ENCODE data around the gene CCDC152.
"Not testable (repeated sequence)": the region's sequence is repeated elsewhere in the genome, so short reads cannot be mapped to it uniquely, and the experiment has no call there.

The CCDC152 gene

GRCh38 chr5:42811591-42812446 is 55.2 kb downstream of the CCDC152 start, which contains the start of gene SELENOP:
TSS of gene SELENOP (minus strand) at chr5:42811892. CDS start at chr5:42808353, 3,539 bp downstream.
- in situ Hi-C loops (cut with MboI; ENCODE audit: low sequenced_read_pairs): no loop called here

DNA sequence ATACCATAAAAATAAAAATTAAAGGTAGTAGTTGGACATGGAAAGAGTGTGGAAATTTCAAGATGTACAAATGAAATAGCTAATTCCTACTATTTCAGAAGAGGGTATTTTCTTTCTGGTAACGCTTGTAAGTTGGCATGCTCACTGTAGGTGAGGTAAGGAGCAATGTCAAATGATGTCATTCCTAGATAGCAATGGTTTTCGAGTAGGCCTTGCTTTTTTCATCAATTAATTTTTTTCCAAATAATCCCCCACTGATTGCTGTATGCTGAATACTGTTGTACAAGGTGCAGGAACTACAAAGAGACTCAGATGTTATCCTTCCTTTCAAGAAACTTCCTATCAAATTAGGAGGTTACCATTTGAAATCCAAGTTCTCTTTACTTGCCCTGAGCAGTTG is 56.0 kb downstream of the CCDC152 start:
- in situ Hi-C loops (cut with MboI; ENCODE audit: low sequenced_read_pairs): no loop called here

DNA sequence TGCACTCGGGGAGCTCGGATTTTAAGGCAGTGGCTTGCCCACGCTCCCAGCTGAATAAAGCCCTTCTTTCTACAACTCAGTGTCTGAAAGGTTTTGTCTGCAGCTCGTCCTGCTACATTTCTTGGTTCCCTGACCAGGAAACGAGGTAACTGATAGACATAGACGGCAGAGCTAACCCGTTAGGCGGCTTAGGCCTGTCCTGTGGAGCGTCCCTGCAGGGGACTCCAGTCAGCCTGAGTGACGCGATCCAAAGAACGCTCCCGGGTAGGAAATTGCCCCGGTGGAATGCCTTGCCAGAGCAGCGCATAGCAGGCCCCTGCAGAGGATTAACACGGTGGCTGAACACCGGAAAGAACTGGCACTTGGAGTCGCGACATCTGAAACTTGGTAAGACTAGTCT is 56.9 kb downstream of the CCDC152 start:
- in situ Hi-C loops (cut with MboI; ENCODE audit: low sequenced_read_pairs): no loop called here

DNA sequence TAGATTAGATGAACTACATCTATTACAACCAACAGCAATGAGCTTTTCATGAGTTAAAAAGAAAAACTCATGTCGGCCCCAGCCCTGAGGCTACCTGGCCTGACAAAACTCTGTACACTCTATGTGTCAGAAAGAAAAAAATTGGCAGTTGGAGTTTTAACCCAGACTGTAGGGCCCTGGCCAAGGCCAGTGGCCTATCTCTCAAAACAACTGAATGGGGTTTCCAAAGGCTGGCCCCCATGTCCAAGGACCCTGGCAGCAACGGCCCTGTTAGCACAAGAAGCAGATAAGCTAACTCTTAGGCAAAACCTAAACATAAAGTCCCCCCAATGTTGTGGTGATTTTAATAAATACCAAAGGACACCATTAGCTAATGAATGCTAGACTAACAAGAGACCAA is 59.9 kb downstream of the CCDC152 start:
- in situ Hi-C loops (cut with MboI; ENCODE audit: low sequenced_read_pairs): not testable (repeated sequence)

DNA sequence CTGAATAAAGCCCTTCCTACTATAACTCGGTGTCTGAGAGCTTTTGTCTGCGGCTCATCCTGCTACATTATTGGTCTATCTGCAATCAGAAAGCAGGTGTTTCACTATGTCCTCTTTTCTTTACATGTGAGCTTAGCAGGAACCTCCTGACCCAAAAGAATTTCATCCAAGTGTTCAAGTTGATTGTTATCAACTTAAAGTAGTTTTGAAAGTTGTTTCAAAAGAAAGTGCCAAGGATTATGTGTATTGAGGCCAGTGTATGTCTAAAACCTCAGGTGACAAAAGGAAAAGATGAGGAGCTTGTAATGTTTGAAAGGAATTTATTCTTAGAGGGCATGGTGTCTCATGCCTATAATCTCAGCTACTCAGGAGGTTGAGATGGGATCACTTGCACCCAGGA is 63.1 kb downstream of the CCDC152 start:
- in situ Hi-C loops (cut with MboI; ENCODE audit: low sequenced_read_pairs): no loop called here

DNA sequence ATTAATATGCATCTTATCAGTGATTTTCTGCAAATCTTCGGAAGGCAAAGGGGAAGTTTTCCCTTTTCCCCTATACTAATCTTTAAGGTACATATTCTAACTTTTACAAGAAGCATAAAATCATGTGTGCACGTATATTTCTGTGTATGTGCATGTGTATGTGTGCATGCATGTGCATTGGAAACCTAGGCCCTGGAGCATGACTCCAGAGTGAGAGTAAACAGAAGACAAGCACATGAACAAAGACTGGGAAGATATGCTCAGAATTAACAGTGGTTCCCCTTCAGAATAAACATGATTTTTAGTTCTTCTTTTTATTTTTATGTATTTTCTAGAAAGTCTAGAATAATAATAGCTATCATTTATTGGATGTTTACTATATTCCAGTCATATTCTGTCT is 65.9 kb downstream of the CCDC152 start:
- in situ Hi-C loops (cut with MboI; ENCODE audit: low sequenced_read_pairs): no loop called here

DNA sequence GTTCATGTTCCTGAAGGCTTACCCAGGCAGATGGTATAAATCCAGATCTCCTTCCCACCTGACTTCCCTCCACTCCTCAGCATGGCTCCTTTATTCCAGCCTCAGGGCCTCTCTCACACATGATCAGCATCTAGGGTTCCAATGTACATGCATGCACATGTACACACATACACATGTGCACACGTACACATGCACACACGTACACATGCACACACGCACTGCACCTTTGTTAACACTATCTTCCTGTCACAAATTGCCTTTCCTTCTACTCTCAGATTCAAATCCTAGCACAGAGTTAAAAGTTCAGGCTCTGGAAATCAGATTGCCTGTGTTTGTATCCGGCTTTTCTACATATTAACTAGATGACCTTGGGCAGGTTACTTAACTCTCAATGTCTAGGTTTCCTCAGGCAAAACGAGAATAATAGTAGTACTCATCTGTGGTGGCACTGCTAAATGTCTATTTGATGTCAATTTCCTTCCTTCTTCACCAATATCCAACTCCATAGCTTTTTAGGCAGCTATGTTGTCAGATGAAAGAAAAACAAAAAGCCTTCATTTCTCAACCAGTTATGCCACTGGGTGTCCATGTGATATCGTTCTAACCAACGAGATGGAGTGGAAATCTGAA is 67.8 kb downstream of the CCDC152 start:
- in situ Hi-C loops (cut with MboI; ENCODE audit: low sequenced_read_pairs): no loop called here

- in situ Hi-C loops (cut with MboI; ENCODE audit: low sequenced_read_pairs): no loop called here
Observed at GRCh38 chr5:42825422-42826148, 69.0 kb downstream of the CCDC152 start.

DNA sequence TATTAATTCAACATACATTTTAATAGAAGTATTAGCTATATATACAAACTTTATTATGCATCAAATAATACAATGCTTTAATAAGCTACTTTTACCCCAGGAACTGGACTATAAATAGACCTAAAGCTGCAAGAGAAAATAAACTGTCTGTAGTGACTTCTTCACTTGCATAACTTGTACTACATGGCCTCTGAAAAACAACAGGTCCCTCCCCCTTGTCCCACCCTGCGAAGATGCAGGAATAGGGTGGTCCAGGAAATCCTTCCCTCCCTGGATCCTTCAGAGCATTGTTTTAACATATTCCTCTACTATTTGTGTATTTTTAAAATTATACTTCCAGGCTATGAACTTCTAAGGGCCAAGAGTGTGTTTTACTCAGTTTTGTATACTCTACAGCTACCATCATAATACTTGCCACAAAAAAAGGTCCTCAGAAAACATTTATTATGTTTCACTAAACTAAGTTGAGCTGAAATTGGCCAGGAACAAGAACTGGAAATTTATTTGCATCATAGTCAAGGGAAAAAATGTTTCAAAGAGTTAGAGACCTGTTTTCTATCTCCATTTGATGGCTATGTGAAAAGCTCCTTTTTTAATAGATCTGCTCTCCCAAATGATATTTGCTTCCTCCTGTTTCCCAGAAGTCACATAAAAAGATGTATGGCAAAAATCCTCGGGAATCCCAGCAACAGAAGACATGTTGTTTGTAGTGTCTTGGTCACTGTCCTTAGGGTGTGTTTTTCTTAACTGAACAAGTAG is 70.3 kb downstream of the CCDC152 start:
- in situ Hi-C loops (cut with MboI; ENCODE audit: low sequenced_read_pairs): no loop called here

DNA sequence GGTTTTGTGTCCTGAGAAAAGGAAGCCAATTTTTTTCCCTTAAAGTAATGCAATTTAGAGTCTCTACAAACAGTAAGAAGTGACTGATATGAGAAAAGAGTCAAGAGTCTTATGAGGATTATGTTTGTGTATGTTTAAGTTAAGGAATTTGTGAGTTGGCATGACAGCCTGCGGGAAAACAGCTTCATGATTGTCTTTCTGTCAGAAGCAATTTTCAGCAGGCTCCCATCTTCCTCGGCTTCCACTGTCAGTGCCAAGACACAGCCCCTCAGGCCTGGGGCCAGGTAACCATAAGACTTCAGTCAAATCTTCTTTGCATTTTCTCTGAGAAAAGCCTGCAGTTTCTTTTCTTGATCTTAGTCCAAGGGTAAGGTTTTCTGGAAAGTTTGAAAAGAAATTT is 72.1 kb downstream of the CCDC152 start:
- in situ Hi-C loops (cut with MboI; ENCODE audit: low sequenced_read_pairs): no loop called here

GRCh38 chr5:42830924-42831323 is 74.3 kb downstream of the CCDC152 start:
- in situ Hi-C loops (cut with MboI; ENCODE audit: low sequenced_read_pairs): no loop called here

- in situ Hi-C loops (cut with MboI; ENCODE audit: low sequenced_read_pairs): no loop called here
Observed at GRCh38 chr5:42832060-42832459, 75.4 kb downstream of the CCDC152 start.

DNA sequence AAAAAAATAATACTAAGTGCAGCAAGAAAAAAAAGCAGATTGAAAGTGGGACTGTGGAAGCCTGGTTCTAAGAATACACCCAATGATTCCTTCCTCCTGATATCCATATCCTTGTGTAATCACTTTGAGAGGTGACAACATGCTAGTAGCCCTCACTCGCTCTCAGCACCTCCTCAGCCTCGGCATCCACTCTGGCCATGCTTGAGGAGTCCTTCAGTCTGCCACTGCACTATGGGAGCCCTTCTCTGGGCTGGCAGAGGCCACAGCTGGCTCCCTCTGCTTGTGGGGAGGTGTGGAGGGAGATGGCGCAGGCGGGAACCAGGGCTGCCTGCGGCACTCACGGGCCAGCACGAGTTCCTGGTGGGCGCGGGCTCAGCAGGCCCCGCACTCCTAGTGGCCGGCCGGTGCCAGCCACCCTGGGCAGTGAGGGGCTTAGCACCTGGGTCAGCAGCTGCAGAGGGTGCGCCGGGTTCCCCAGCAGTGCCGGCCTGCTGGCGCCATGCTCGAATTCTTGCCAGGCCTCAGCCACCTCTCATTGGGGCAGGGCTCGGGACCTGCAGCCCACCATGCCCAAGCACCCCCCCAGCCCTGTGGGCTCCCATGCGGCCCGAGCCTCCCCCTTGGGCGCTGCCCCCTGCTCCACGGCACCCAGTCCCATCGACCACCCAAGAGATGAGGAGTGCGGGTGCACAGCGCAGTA is 79.6 kb downstream of the CCDC152 start:
- in situ Hi-C loops (cut with MboI; ENCODE audit: low sequenced_read_pairs): no loop called here

GRCh38 chr5:42837601-42838000 is 81.0 kb downstream of the CCDC152 start:
- in situ Hi-C loops (cut with MboI; ENCODE audit: low sequenced_read_pairs): no loop called here

DNA sequence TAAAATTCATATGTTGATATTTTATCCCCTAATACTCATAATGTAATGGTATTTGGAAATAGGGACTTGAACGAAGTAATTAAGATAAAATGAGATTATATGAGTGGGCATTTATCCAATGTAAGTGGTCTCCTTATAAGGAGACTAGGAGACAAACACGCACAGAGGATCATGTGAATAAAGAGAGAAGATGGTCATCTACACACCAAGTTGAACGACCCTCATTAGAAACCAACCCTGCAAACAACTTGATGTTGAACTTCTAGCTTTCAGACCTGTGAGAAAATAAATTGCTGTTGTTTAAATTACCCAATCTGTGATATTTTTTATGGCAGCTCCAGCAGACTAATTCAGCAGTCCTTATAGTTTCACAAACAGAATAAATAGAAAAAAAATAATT is 82.6 kb downstream of the CCDC152 start:
- in situ Hi-C loops (cut with MboI; ENCODE audit: low sequenced_read_pairs): no loop called here

GRCh38 chr5:42840269-42840668 is 83.7 kb downstream of the CCDC152 start:
- in situ Hi-C loops (cut with MboI; ENCODE audit: low sequenced_read_pairs): no loop called here

- in situ Hi-C loops (cut with MboI; ENCODE audit: low sequenced_read_pairs): no loop called here
Observed at GRCh38 chr5:42840842-42841567, 84.4 kb downstream of the CCDC152 start.

DNA sequence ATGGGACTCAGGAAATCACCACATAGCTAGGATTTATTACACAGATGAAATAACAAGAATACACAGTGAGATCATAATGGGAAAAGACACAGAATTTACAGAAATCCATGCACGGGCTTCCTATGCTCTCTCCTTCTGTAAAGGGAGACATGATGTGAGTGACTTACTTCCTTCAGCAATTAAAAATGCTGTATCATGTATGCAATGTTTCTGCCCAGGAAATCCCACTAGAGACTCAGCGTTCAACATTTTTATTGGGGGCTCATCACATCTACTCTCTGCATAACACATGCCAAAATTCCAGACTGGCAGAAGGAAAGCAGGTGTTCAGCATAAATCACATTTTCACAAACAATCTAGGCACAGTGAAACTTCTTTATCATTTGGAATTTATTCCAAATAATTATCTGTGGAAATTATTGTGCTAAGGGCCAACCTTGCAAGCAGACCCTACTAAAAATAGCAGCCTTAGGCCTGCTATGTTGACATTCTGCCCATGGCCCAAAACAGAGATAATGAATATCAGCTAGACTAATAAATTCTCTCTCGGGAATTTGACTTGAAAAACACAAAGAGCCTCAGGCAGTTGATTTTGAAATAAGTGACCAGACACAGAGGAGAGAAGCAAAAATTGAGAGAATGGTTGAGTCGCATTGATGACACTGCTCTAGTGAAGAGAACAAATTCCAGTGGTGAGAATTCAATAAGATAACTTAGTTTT is 86.5 kb downstream of the CCDC152 start:
- in situ Hi-C loops (cut with MboI; ENCODE audit: low sequenced_read_pairs): no loop called here

DNA sequence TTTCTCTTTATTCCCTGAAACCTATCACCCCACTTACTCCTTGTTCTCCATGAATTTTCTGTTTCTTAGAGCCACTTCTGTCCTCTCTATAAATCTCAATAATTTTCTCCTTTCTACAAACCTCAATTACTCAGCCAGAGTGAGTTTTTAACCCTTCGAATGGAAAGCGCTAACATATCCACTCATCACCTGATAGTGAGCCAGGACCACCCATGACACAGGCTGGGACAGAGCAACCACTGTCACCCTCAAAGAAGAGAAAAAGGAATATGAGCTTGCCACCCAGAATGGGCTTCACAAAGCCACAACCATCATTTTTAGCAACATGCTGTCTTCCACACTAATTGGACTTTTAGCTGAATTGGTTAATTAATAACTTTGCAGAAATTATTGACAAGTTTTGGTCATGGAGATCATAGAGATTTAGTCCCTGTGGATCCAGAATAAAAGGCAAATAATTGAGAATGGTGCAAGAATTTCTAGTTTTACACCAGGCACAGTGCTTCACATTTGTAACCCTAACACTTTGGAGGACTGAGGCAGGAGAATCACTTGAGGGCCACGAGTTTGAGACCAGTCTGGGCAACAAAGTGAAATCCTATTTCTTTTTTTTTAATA is 87.2 kb downstream of the CCDC152 start:
- in situ Hi-C loops (cut with MboI; ENCODE audit: low sequenced_read_pairs): no loop called here
